Activated T-cell treated with anti-CD3 and anti-CD28 coated beads, Interleukin-2, amount 50 U/mL, for 72 hours (primary cell): ENCODE data around the gene DCAF11. TPM values are rescaled to one million over a fixed set of nuclear protein-coding genes. Genes with fewer than 3 reads are reported as not detected.

Experiments
- ATAC-seq, 2 donors: fragments of 150-1000 bp; cut with Tn5 transposase; replicated peaks in 1 of 2; 2 replicates each; pipeline ENCODE4 v1.10.0; 2021; ENCODE audit warnings: moderate library complexity in 2 of 2, mild to moderate bottlenecking in 1 of 2
- DNase-seq, 2 donors: peaks; one replicate each; pipeline ENCODE4 v3.0.0; 2021 to 2022; ENCODE audit warnings: mixed read lengths in 1 of 2
- H3K27ac Mint-ChIP-seq: one replicate; pipeline ENCODE4 v1.8.0; 2022; ENCODE audit warnings: mild to moderate bottlenecking, moderate library complexity, mixed read lengths
- H3K27me3 Mint-ChIP-seq: one replicate; pipeline ENCODE4 v1.8.0; 2022; ENCODE audit warnings: low read depth, mixed read lengths
- H3K36me3 Mint-ChIP-seq, 2 donors: one replicate each; pipeline ENCODE4 v1.8.0; 2022; ENCODE audit warnings: mixed read lengths in 2 of 2, mild to moderate bottlenecking in 1 of 2; ENCODE audit not compliant: insufficient read depth in 2 of 2
- H3K4me1 Mint-ChIP-seq: one replicate; pipeline ENCODE4 v1.8.0; 2022; ENCODE audit warnings: low read depth, mixed read lengths
- H3K4me3 Mint-ChIP-seq, 2 donors: one replicate each; pipeline ENCODE4 v1.8.0; 2022; ENCODE audit warnings: mild to moderate bottlenecking in 2 of 2, mixed read lengths in 2 of 2, moderate library complexity in 2 of 2
- H3K9me3 Mint-ChIP-seq, 2 donors: one replicate each; pipeline ENCODE4 v1.8.0; 2022; ENCODE audit warnings: mixed read lengths in 2 of 2
- total RNA-seq, 2 donors: library from RNA; stranded (reverse); gene quantifications; one replicate each; pipeline ENCODE4 v1.2.3, GENCODE V29; 2022

DCAF11 gene
- total RNA-seq, 2 donors from 2014 or later: 109 to 124 TPM

- ATAC-seq (no peak), DNase-seq (no peak)
- H3K36me3 Mint-ChIP-seq: no peaks in the 10 kb centered on the region
- H3K4me1 Mint-ChIP-seq: peaks cover 25% of the 10 kb centered on the region
- H3K27me3 Mint-ChIP-seq: no peaks in the 10 kb centered on the region
- H3K9me3 Mint-ChIP-seq: no peaks in the 10 kb centered on the region
- H3K27ac Mint-ChIP-seq: no peak overlapping the region
- no peak overlapping the region for H3K4me3 Mint-ChIP-seq
Observed at GRCh38 chr14:24083462-24083861, 31.1 kb upstream of the DCAF11 start.

- Mint-ChIP-seq H3K9me3 (no peaks in the 10 kb centered on the region), H3K27ac (no peak overlapping the region), H3K36me3 (no peaks in the 10 kb centered on the region), H3K4me1 (peaks cover 20% of the 10 kb centered on the region), H3K27me3 (no peaks in the 10 kb centered on the region), H3K4me3 (no peak overlapping the region)
- no peak for ATAC-seq
- no peak for DNase-seq
Observed at GRCh38 chr14:24084440-24084839, 30.1 kb upstream of the DCAF11 start.

GRCh38 chr14:24085215-24085614 lies 29.4 kb upstream of the DCAF11 start:
- DNase-seq (no peak), ATAC-seq (no peak)
- Mint-ChIP-seq H3K4me1 (peaks cover 16% of the 10 kb centered on the region), H3K9me3 (no peaks in the 10 kb centered on the region), H3K4me3 (no peak overlapping the region), H3K27ac (no peak overlapping the region), H3K27me3 (no peaks in the 10 kb centered on the region), H3K36me3 (no peaks in the 10 kb centered on the region)

- H3K27ac Mint-ChIP-seq: no peak overlapping the region
- H3K36me3 Mint-ChIP-seq: no peaks in the 10 kb centered on the region
- no peak overlapping the region for H3K4me3 Mint-ChIP-seq
- H3K4me1 Mint-ChIP-seq: peaks cover 15% of the 10 kb centered on the region
- DNase-seq (no peak), ATAC-seq (no peak)
- no peaks in the 10 kb centered on the region for H3K9me3 Mint-ChIP-seq
- H3K27me3 Mint-ChIP-seq: no peaks in the 10 kb centered on the region
Observed at GRCh38 chr14:24086193-24086955, 28.2 kb upstream of the DCAF11 start.

- Mint-ChIP-seq H3K4me1 (peaks cover 12% of the 10 kb centered on the region), H3K27me3 (no peaks in the 10 kb centered on the region), H3K36me3 (no peaks in the 10 kb centered on the region), H3K4me3 (no peak overlapping the region), H3K27ac (no peak overlapping the region), H3K9me3 (no peaks in the 10 kb centered on the region)
- DNase-seq: no peak
- ATAC-seq: no peak
Observed at GRCh38 chr14:24087004-24087403, 27.6 kb upstream of the DCAF11 start.

GRCh38 chr14:24088095-24088494 lies 26.5 kb upstream of the DCAF11 start:
- DNase-seq (no peak), ATAC-seq (no peak)
- no peaks in the 10 kb centered on the region for H3K9me3 Mint-ChIP-seq
- no peaks in the 10 kb centered on the region for H3K36me3 Mint-ChIP-seq
- peaks cover 15% of the 10 kb centered on the region for H3K4me1 Mint-ChIP-seq
- no peak overlapping the region for H3K4me3 Mint-ChIP-seq
- no peaks in the 10 kb centered on the region for H3K27me3 Mint-ChIP-seq
- H3K27ac Mint-ChIP-seq: no peak overlapping the region

- no peak overlapping the region for H3K4me3 Mint-ChIP-seq
- no peaks in the 10 kb centered on the region for H3K9me3 Mint-ChIP-seq
- no peak overlapping the region for H3K27ac Mint-ChIP-seq
- ATAC-seq: no peak
- DNase-seq: no peak
- H3K4me1 Mint-ChIP-seq: peaks cover 23% of the 10 kb centered on the region
- H3K27me3 Mint-ChIP-seq: no peaks in the 10 kb centered on the region
- peaks cover 2 to 3% of the 10 kb centered on the region in 2 donors for H3K36me3 Mint-ChIP-seq
Observed at GRCh38 chr14:24089890-24090289, 24.7 kb upstream of the DCAF11 start.

- no peak for ATAC-seq
- no peak overlapping the region for H3K27ac Mint-ChIP-seq
- no peaks in the 10 kb centered on the region for H3K27me3 Mint-ChIP-seq
- peaks cover 16 to 21% of the 10 kb centered on the region in 2 donors for H3K36me3 Mint-ChIP-seq
- no peak for DNase-seq
- H3K9me3 Mint-ChIP-seq: no peaks in the 10 kb centered on the region
- no peak overlapping the region for H3K4me3 Mint-ChIP-seq
- H3K4me1 Mint-ChIP-seq: peaks cover 39% of the 10 kb centered on the region
Observed at GRCh38 chr14:24092110-24092504, 22.5 kb upstream of the DCAF11 start.

- Mint-ChIP-seq H3K36me3 (peaks cover 16 to 21% of the 10 kb centered on the region in 2 donors), H3K4me3 (peak overlapping the region; percentile 95 to 98), H3K4me1 (peaks cover 39% of the 10 kb centered on the region), H3K27ac (peak overlapping the region; percentile 78), H3K27me3 (no peaks in the 10 kb centered on the region), H3K9me3 (no peaks in the 10 kb centered on the region)
- no peak for ATAC-seq
- DNase-seq: no peak
Observed at GRCh38 chr14:24092505-24093206, 21.9 kb upstream of the DCAF11 start.

- H3K4me3 Mint-ChIP-seq: peak overlapping the region; percentile 95 to 98
- H3K36me3 Mint-ChIP-seq: peaks cover 16 to 26% of the 10 kb centered on the region in 2 donors
- no peak for ATAC-seq
- no peaks in the 10 kb centered on the region for H3K9me3 Mint-ChIP-seq
- H3K27me3 Mint-ChIP-seq: no peaks in the 10 kb centered on the region
- DNase-seq: no peak
- peaks cover 39% of the 10 kb centered on the region for H3K4me1 Mint-ChIP-seq
- H3K27ac Mint-ChIP-seq: peak overlapping the region; percentile 78
Observed at GRCh38 chr14:24093207-24093900, 21.2 kb upstream of the DCAF11 start.

- Mint-ChIP-seq H3K4me1 (peaks cover 39% of the 10 kb centered on the region), H3K36me3 (peaks cover 16 to 26% of the 10 kb centered on the region in 2 donors), H3K27ac (peak within 1 kb of the TSS; percentile 99), H3K27me3 (no peaks in the 10 kb centered on the region), H3K9me3 (no peaks in the 10 kb centered on the region), H3K4me3 (peak within 1 kb of the TSS; percentile 95 to 98)
- peak; percentile 86 to 89 for ATAC-seq
- DNase-seq: peak; percentile 91 to 93
Observed at GRCh38 chr14:24093901-24094840, 20.4 kb upstream of the DCAF11 start, which contains the start of gene PCK2. Gene PCK2 (plus strand): TSS chr14:24094311. CDS start chr14:24094406, 95 bp downstream.

GRCh38 chr14:24094841-24095270 lies 19.7 kb upstream of the DCAF11 start:
- Mint-ChIP-seq H3K27ac (peak overlapping the region; percentile 99), H3K36me3 (peaks cover 18 to 31% of the 10 kb centered on the region in 2 donors), H3K4me1 (peaks cover 39% of the 10 kb centered on the region), H3K4me3 (peak overlapping the region; percentile 95 to 98), H3K9me3 (no peaks in the 10 kb centered on the region), H3K27me3 (no peaks in the 10 kb centered on the region)
- DNase-seq (peak in 1 of 2 donors; percentile 18), ATAC-seq (no peak)
